ENCODE results near the gene HEXB.

GRCh38 chr5:74653991-74654390 is 31.0 kb upstream of the HEXB start:
- TF ChIP-seq CTCF (IDR thresholded peaks at IDR 0.05; ENCODE audit: borderline replicate concordance, extremely low read depth, low read length, poor library complexity, severe bottlenecking) (no peak), EZH2 (IDR thresholded peaks at IDR 0.05; ENCODE audit: borderline replicate concordance, low read depth, low read length, severe bottlenecking) (no peak)

All from DND-41 (cell line).